Nephron progenitor cell (in vitro differentiated cells): ENCODE measurements around the gene MICAL1.

Source experiments
- DNase-seq: peaks from one replicate; pipeline ENCODE4 v3.0.0; 2021
- H3K27ac Mint-ChIP-seq: 2 replicates; pipeline ENCODE4 v1.8.0; 2021; ENCODE audit warnings: mild to moderate bottlenecking, moderate library complexity, mixed read lengths
- H3K27me3 Mint-ChIP-seq: 2 replicates; pipeline ENCODE4 v1.8.0; 2021; ENCODE audit warnings: mild to moderate bottlenecking, low read depth, mixed read lengths; ENCODE audit not compliant: poor library complexity
- H3K36me3 Mint-ChIP-seq: 2 replicates; pipeline ENCODE4 v1.8.0; 2021; ENCODE audit warnings: low read depth, mixed read lengths
- H3K4me1 Mint-ChIP-seq: 2 replicates; pipeline ENCODE4 v1.8.0; 2021; ENCODE audit warnings: mixed read lengths
- H3K4me3 Mint-ChIP-seq: 2 replicates; pipeline ENCODE4 v1.8.0; 2021; ENCODE audit warnings: mild to moderate bottlenecking, moderate library complexity, mixed read lengths
- H3K9me3 Mint-ChIP-seq: 2 replicates; pipeline ENCODE4 v1.8.0; 2021; ENCODE audit warnings: mild to moderate bottlenecking, moderate library complexity, mixed read lengths
- TF ChIP-seq, protein P1 (sequence below): fragments of 200-600 bp; sonication (generic); IDR thresholded peaks from 2 replicates; pipeline ENCODE4 v1.5.0; 2021; ENCODE audit warnings: antibody characterized with exemption

Gene MICAL1

DNA sequence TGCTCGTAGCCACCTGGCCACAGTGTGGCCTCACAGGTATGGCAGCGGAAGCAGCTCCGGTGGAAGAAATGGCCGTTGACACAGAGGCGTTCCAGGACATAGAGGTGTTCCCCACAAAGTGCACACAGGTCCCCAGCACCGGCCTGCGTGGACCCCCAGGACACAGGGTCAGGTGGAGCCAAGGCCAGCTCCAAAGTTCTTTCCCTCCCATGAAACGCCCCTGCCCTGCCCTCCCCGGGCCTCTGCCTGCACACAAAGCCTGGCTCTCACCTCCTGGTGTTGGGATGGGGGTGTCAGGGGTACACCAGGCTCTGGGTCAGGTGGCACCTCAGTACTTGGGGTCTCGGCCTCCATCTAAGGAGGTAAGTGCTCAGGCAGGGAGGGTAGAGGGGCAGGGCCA, 8.5 kb downstream of the MICAL1 start:
- peaks cover 23% of the 10 kb centered on the region for H3K36me3 Mint-ChIP-seq
- DNase-seq, result no peak
- TF ChIP-seq, protein P1, sequence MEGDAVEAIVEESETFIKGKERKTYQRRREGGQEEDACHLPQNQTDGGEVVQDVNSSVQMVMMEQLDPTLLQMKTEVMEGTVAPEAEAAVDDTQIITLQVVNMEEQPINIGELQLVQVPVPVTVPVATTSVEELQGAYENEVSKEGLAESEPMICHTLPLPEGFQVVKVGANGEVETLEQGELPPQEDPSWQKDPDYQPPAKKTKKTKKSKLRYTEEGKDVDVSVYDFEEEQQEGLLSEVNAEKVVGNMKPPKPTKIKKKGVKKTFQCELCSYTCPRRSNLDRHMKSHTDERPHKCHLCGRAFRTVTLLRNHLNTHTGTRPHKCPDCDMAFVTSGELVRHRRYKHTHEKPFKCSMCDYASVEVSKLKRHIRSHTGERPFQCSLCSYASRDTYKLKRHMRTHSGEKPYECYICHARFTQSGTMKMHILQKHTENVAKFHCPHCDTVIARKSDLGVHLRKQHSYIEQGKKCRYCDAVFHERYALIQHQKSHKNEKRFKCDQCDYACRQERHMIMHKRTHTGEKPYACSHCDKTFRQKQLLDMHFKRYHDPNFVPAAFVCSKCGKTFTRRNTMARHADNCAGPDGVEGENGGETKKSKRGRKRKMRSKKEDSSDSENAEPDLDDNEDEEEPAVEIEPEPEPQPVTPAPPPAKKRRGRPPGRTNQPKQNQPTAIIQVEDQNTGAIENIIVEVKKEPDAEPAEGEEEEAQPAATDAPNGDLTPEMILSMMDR, result no peak
- H3K27ac Mint-ChIP-seq, result peak overlapping the region; percentile 90
- no peak overlapping the region for H3K4me3 Mint-ChIP-seq
- H3K4me1 Mint-ChIP-seq, result peaks cover 3% of the 10 kb centered on the region
- H3K9me3 Mint-ChIP-seq, result no peaks in the 10 kb centered on the region
- H3K27me3 Mint-ChIP-seq, result peaks cover 2% of the 10 kb centered on the region

DNA sequence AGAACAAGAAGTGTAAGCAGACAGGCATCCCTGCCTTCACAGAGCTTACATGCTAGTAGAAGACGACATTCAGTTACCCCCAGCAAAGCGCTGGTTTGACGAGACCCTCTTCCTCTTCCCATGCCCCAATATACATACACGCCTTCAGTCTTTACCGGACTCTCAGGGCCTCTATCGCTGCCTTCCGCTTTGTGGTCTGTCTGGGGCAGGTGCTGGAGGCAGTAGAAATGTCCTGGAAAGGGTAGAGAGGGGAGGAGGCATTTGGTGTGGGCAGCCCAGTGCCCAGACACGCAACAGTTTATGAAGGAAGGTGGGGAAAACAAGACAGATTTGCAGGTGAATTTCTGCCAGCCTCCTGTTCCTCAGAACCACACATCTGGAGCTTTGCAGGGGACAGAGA, 9.0 kb downstream of the MICAL1 start:
- peaks cover 23% of the 10 kb centered on the region for H3K36me3 Mint-ChIP-seq
- peaks cover 2% of the 10 kb centered on the region for H3K27me3 Mint-ChIP-seq
- TF ChIP-seq, protein P1, result no peak
- H3K9me3 Mint-ChIP-seq, result no peaks in the 10 kb centered on the region
- peak overlapping the region; percentile 90 for H3K27ac Mint-ChIP-seq
- no peak for DNase-seq
- no peak overlapping the region for H3K4me3 Mint-ChIP-seq
- peaks cover 9% of the 10 kb centered on the region for H3K4me1 Mint-ChIP-seq

DNA sequence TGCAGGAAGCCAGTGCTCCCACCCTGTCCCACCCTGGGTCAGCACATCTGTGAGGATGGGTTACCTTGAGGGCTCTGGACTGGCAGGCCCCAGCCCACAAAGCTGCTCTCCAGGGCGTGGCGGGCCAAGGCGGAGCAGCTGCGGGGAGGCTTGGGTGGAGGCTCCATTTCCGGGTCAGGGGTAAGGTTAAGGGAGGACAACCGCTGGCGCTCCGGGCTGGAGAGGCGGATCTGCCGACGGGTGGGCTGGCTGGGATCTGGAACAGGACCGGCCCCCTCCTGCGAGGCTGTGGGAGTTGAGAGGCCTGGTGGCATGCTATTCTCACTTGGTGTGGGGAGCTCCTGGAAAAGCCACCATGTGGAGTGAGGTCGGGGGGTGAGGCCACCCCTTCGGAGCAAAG, 9.5 kb downstream of the MICAL1 start:
- no peak for DNase-seq
- Mint-ChIP-seq H3K27me3 (peaks cover 2% of the 10 kb centered on the region), H3K4me3 (no peak overlapping the region), H3K27ac (no peak overlapping the region), H3K9me3 (no peaks in the 10 kb centered on the region), H3K4me1 (peaks cover 13% of the 10 kb centered on the region), H3K36me3 (peaks cover 23% of the 10 kb centered on the region)
- TF ChIP-seq, protein P1, result no peak

DNA sequence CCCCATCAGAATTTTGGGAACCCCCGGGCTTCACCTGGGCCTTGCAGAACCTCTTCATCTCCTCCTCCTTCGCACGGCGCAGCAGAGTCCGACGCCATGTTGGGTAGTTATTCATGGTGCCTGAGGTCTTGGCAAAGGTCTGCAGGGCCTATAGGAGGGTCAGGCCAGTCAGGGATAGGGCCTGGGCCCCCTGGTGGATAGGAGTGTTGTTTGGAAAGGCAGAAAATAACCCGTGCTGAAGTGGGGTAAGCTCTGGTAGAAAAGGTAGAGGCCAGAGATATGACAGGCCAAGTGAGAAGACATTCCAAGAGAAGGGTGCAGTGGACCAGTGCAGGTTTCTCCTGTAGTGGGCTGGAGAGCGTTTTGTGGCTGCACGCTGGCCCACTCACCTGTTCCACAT, 10.2 kb downstream of the MICAL1 start:
- H3K4me1 Mint-ChIP-seq, result peaks cover 13% of the 10 kb centered on the region
- DNase-seq, result no peak
- peaks cover 19% of the 10 kb centered on the region for H3K36me3 Mint-ChIP-seq
- no peak overlapping the region for H3K4me3 Mint-ChIP-seq
- H3K27ac Mint-ChIP-seq, result no peak overlapping the region
- no peaks in the 10 kb centered on the region for H3K9me3 Mint-ChIP-seq
- peaks cover 2% of the 10 kb centered on the region for H3K27me3 Mint-ChIP-seq
- TF ChIP-seq, protein P1, result no peak

DNA sequence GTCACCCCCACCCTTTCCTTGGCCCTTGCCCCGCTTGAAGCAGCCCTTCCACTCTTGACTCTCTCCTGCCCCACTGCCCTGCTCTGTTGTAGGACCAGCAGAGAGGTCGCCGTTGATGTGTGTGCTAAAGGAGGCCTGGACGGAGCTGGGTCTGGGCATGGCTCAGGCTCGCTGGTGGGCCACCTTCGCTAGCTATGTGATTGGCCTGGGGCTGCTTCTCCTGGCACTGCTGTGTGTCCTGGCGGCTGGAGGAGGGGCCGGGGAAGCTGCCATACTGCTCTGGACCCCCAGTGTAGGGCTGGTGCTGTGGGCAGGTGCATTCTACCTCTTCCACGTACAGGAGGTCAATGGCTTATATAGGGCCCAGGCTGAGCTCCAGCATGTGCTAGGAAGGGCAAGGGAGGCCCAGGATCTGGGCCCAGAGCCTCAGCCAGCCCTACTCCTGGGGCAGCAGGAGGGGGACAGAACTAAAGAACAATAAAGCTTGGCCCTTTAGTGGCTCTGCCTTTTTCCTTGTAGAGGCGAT, 12.1 kb downstream of the MICAL1 start:
- Mint-ChIP-seq H3K4me3 (no peak overlapping the region), H3K27me3 (peaks cover 2% of the 10 kb centered on the region), H3K36me3 (peaks cover 27% of the 10 kb centered on the region), H3K9me3 (no peaks in the 10 kb centered on the region), H3K4me1 (peaks cover 20% of the 10 kb centered on the region), H3K27ac (no peak overlapping the region)
- DNase-seq, result no peak
- TF ChIP-seq, protein P1, result no peak

DNA sequence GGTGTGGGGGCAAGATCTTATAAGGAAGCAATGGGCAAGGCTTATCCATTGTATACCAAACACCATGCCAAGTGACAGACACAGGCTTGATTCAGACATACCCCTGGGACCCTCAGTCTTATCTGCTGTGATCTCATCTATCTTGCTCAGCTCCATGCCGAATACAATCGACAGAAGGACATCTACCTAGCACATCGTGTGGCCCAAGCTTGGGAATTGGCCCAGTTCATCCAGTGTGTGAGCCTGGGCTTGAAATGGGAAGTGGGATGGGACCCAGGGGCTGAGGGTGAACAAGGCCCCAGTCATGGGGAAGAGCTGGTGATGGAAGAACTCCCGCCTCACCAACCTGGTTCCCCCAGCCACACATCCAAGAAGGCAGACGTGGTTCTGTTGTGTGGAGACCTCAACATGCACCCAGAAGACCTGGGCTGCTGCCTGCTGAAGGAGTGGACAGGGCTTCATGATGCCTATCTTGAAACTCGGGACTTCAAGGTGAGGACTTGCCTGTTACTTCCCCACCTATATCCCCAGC, 13.1 kb downstream of the MICAL1 start:
- Mint-ChIP-seq H3K36me3 (peaks cover 33% of the 10 kb centered on the region), H3K27ac (no peak overlapping the region), H3K4me1 (peaks cover 20% of the 10 kb centered on the region), H3K9me3 (no peaks in the 10 kb centered on the region), H3K4me3 (peak overlapping the region; percentile 94), H3K27me3 (peaks cover 2% of the 10 kb centered on the region)
- no peak for DNase-seq
- TF ChIP-seq, protein P1, result no peak
